K562 (cell line): ENCODE results near the gene MAGI1. TPM values are rescaled to one million over a fixed set of nuclear protein-coding genes. Genes with fewer than 3 reads are reported as not detected.

Source experiments
- ATF1 ChIP-seq, 2 experiments: fragments of 450-650 bp in 1 of 2; IDR thresholded peaks; 2 replicates each; pipeline ENCODE4 v1.6.1; 2016; ENCODE audit warnings: missing compliant biosample characterization in 1 of 2, missing genetic modification characterization in 1 of 2
- DPF2 ChIP-seq: fragments of 450-650 bp; IDR thresholded peaks from 2 replicates; pipeline ENCODE4 v1.6.1; 2016
- E2F3 ChIP-seq: fragments of 250-450 bp; sonication (Bioruptor Pico); IDR thresholded peaks from 2 replicates; pipeline ENCODE4 v1.4.0; 2020; ENCODE audit warnings: mild to moderate bottlenecking
- ELF1 ChIP-seq: fragments of 200-800 bp; sonication (Bioruptor generic); IDR thresholded peaks from 2 replicates; pipeline ENCODE4 v1.6.1; 2016; ENCODE audit warnings: missing genetic modification characterization, missing compliant biosample characterization
- FUS ChIP-seq: fragments of 200-400 bp; formaldehyde crosslinking; optimal IDR thresholded peaks from 2 replicates; pipeline ENCODE3; 2017; ENCODE audit warnings: low read depth, low read length
- HEY1 ChIP-seq: fragments of 250-450 bp; sonication (Bioruptor Pico); IDR thresholded peaks from 2 replicates; pipeline ENCODE4 v1.5.0; 2020; ENCODE audit warnings: mild to moderate bottlenecking, moderate library complexity, borderline replicate concordance
- RAD51 ChIP-seq: fragments of 450-650 bp; IDR thresholded peaks from 2 replicates; pipeline ENCODE4 v1.7.1; 2016; ENCODE audit warnings: low read depth, mild to moderate bottlenecking, borderline replicate concordance
- RBM14 ChIP-seq: fragments of 200-400 bp; formaldehyde crosslinking; IDR thresholded peaks from 2 replicates; pipeline ENCODE4 v1.6.1; 2018; ENCODE audit warnings: low read depth, mild to moderate bottlenecking, low read length, moderate library complexity, borderline replicate concordance; ENCODE audit not compliant: insufficient read depth
- ZC3H11A ChIP-seq: IDR thresholded peaks from 2 replicates; pipeline ENCODE4 v1.6.1; 2012; ENCODE audit warnings: low read depth, low read length, improper control_type of control experiment
- ZFX ChIP-seq: sonication (generic); formaldehyde crosslinking; IDR thresholded peaks from 2 replicates; pipeline ENCODE4 v1.8.0; 2022; ENCODE audit warnings: mild to moderate bottlenecking, missing genetic modification reagents, moderate library complexity
- ZNF408 ChIP-seq: fragments of 250-450 bp; sonication (Bioruptor Pico); IDR thresholded peaks from 2 replicates; pipeline ENCODE4 v1.4.0; 2020; ENCODE audit warnings: low read depth, mild to moderate bottlenecking, moderate library complexity
- polyA plus RNA-seq, 8 experiments: library from polyadenylated mRNA; depleted of rRNA in 4 of 8; stranded (reverse) in 5 of 8; unstranded in 3 of 8; fragments of >200 nt; fragmentation: Nextera tagmentation in 2 of 8; fragmentation: Illumina TruSeq in 1 of 8; extraction: Ambion mirVana in 2 of 8; extraction: Trizol in 1 of 8; gene quantifications; 2 replicates each; pipeline versions ENCODE4 v1.2.1 to v1.2.3, GENCODE V29; 2011 to 2014; ENCODE audit warnings: inconsistent platforms in 1 of 8, missing spikeins in 1 of 8
- total RNA-seq, 7 experiments: library from RNA; depleted of rRNA in 6 of 7; stranded (reverse); fragments of >200 nt in 6 of 7; fragmentation: Illumina TruSeq in 2 of 7; extraction: Trizol in 2 of 7; gene quantifications; 2 replicates each; pipeline versions ENCODE4 v1.2.1 to v1.2.3, GENCODE V29; 2011 to 2021; ENCODE audit warnings: low replicate concordance in 1 of 7
- TF ChIP-seq, protein P1 (sequence below): sonication (generic); formaldehyde crosslinking; IDR thresholded peaks from 2 replicates; pipeline ENCODE4 v1.8.0; 2023; ENCODE audit warnings: mild to moderate bottlenecking, missing genetic modification reagents
- TF ChIP-seq, protein P2 (sequence below): fragments of 450-650 bp; IDR thresholded peaks from 2 replicates; pipeline ENCODE4 v1.6.1; 2016; ENCODE audit warnings: mild to moderate bottlenecking
- TF ChIP-seq, protein P3 (sequence below): fragments of 250-450 bp; sonication (Bioruptor Pico); IDR thresholded peaks from 2 replicates; pipeline ENCODE4 v1.4.0; 2020; ENCODE audit warnings: mild to moderate bottlenecking, moderate library complexity
- TF ChIP-seq, protein P4 (sequence below), 2 experiments: fragments of 450-650 bp in 1 of 2; IDR thresholded peaks; 2 replicates each; pipeline ENCODE4 v1.6.1; 2011 to 2017; ENCODE audit warnings: low read depth in 2 of 2, antibody characterized with exemption in 1 of 2, borderline replicate concordance in 1 of 2, low read length in 1 of 2, mild to moderate bottlenecking in 1 of 2, mixed read lengths in 1 of 2; ENCODE audit not compliant: control insufficient read depth in 1 of 2

Gene MAGI1
- total and polyA plus RNA-seq, 9 of the 15 experiments (the other 6 are each of a cell fraction or from before 2014, with no cell fraction given) = 7.8 to 59.4 (median 43.2) TPM

DNA sequence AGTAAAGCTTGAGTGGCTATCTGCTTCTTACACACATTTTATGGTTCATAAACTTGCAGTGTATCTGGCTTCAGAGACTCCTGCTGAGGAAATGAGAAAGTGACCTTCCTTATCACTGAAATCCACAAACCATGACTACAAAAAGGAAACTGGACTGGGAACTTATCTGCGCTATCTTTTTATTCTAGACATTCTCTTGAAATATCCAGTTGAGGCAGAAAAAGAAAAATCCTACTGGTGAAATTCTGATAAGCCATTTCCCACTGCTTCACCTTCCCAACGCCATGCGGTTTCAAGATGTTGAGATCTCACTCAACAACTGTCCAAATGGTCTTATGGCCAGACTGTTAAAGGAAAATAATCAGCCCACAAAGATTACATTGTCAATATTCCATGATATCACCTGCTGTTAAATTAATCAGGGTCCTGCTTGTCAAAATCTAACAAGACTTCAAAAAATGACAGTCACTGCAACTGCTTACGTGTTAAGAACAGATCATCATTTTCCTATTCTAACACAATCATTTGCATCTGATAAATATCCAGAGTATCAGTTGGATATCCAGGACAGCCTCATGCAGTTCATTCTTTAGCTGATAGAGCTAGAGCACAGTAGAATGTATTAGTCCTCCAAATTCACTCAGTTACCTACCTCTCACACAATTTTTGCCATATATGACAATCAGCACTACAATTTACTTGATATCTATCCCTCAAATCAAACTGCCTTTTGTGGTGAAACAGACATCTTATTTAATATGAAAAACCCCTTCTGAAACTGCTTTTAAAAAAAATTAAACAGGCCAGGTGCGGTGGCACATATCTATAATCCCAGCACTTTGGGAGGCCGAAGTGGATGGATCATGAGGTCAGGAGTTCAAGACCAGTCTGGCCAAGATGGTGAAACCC, 538.1 kb downstream of the MAGI1 start (continued):
- TF ChIP-seq RAD51 (no peak), ATF1 (CRISPR knock-in tag; IDR thresholded peaks at IDR 0.05) (no peak), ATF1 (tag; IDR thresholded peaks at IDR 0.05) (peak; percentile 68), DPF2 (peak; percentile 93), FUS (no peak), ZNF408 (CRISPR knock-in tag) (no peak), HEY1 (CRISPR knock-in tag) (no peak), ZC3H11A (no peak), E2F3 (CRISPR knock-in tag) (no peak), RBM14 (no peak), ELF1 (tag) (no peak), ZFX (CRISPR knock-in tag) (no peak)
- TF ChIP-seq, protein P1, sequence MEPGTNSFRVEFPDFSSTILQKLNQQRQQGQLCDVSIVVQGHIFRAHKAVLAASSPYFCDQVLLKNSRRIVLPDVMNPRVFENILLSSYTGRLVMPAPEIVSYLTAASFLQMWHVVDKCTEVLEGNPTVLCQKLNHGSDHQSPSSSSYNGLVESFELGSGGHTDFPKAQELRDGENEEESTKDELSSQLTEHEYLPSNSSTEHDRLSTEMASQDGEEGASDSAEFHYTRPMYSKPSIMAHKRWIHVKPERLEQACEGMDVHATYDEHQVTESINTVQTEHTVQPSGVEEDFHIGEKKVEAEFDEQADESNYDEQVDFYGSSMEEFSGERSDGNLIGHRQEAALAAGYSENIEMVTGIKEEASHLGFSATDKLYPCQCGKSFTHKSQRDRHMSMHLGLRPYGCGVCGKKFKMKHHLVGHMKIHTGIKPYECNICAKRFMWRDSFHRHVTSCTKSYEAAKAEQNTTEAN (CRISPR knock-in tag) = no peak
- TF ChIP-seq, protein P2, sequence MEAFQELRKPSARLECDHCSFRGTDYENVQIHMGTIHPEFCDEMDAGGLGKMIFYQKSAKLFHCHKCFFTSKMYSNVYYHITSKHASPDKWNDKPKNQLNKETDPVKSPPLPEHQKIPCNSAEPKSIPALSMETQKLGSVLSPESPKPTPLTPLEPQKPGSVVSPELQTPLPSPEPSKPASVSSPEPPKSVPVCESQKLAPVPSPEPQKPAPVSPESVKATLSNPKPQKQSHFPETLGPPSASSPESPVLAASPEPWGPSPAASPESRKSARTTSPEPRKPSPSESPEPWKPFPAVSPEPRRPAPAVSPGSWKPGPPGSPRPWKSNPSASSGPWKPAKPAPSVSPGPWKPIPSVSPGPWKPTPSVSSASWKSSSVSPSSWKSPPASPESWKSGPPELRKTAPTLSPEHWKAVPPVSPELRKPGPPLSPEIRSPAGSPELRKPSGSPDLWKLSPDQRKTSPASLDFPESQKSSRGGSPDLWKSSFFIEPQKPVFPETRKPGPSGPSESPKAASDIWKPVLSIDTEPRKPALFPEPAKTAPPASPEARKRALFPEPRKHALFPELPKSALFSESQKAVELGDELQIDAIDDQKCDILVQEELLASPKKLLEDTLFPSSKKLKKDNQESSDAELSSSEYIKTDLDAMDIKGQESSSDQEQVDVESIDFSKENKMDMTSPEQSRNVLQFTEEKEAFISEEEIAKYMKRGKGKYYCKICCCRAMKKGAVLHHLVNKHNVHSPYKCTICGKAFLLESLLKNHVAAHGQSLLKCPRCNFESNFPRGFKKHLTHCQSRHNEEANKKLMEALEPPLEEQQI = peak; percentile 91
- TF ChIP-seq, protein P3, sequence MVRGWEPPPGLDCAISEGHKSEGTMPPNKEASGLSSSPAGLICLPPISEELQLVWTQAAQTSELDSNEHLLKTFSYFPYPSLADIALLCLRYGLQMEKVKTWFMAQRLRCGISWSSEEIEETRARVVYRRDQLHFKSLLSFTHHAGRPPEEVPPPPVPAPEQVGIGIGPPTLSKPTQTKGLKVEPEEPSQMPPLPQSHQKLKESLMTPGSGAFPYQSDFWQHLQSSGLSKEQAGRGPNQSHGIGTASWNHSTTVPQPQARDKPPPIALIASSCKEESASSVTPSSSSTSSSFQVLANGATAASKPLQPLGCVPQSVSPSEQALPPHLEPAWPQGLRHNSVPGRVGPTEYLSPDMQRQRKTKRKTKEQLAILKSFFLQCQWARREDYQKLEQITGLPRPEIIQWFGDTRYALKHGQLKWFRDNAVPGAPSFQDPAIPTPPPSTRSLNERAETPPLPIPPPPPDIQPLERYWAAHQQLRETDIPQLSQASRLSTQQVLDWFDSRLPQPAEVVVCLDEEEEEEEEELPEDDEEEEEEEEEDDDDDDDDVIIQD (CRISPR knock-in tag) = no peak
- TF ChIP-seq, protein P4, sequence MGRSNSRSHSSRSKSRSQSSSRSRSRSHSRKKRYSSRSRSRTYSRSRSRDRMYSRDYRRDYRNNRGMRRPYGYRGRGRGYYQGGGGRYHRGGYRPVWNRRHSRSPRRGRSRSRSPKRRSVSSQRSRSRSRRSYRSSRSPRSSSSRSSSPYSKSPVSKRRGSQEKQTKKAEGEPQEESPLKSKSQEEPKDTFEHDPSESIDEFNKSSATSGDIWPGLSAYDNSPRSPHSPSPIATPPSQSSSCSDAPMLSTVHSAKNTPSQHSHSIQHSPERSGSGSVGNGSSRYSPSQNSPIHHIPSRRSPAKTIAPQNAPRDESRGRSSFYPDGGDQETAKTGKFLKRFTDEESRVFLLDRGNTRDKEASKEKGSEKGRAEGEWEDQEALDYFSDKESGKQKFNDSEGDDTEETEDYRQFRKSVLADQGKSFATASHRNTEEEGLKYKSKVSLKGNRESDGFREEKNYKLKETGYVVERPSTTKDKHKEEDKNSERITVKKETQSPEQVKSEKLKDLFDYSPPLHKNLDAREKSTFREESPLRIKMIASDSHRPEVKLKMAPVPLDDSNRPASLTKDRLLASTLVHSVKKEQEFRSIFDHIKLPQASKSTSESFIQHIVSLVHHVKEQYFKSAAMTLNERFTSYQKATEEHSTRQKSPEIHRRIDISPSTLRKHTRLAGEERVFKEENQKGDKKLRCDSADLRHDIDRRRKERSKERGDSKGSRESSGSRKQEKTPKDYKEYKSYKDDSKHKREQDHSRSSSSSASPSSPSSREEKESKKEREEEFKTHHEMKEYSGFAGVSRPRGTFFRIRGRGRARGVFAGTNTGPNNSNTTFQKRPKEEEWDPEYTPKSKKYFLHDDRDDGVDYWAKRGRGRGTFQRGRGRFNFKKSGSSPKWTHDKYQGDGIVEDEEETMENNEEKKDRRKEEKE (IDR thresholded peaks at IDR 0.05; ENCODE audit: borderline replicate concordance in 1 of 2, control insufficient read depth in 1 of 2, low read depth in 2 of 2, low read length in 1 of 2) = no peak
